ENCODE data around the gene SPATA16.

- no peak for TF ChIP-seq CTCF (IDR thresholded peaks at IDR 0.05; ENCODE audit: low read depth, low read length, poor library complexity, severe bottlenecking)
- TF ChIP-seq EZH2phosphoT487 (IDR thresholded peaks at IDR 0.05; ENCODE audit: borderline replicate concordance, low read length): no peak
Observed at GRCh38 chr3:173098959-173099358, 42.1 kb downstream of the SPATA16 start.

Measured in DOHH2 (cell line).